Right kidney (tissue), 1 donor: ENCODE data around the gene PRKAG1.
A peak's percentile ranks its signal among the peaks of the same experiment; 100 is the strongest.

Source experiments
- DNase-seq: peaks from one replicate; pipeline ENCODE4 v3.0.0-alpha.2; 2016

PRKAG1 gene

GRCh38 chr12:49010092-49010668 is 8.4 kb downstream of the PRKAG1 start:
- DNase-seq = no peak

GRCh38 chr12:49008943-49009342 is 9.6 kb downstream of the PRKAG1 start:
- no peak for DNase-seq

GRCh38 chr12:49000346-49000745 is 18.2 kb downstream of the PRKAG1 start:
- DNase-seq = no peak

- DNase-seq = peak; percentile 60
Measured at GRCh38 chr12:48999371-49000131, 19.0 kb downstream of the PRKAG1 start, which contains the start of gene DDN. TSS of gene DDN (minus strand) at chr12:48999375. CDS start at chr12:48999287, 88 bp downstream.

- peak; percentile 68 for DNase-seq
Measured at GRCh38 chr12:48998497-48999353, 19.9 kb downstream of the PRKAG1 start.

- peak; percentile 70 for DNase-seq
Measured at GRCh38 chr12:48997719-48998496, 20.7 kb downstream of the PRKAG1 start.

GRCh38 chr12:48996794-48997718 is 21.5 kb downstream of the PRKAG1 start:
- peak; percentile 82 for DNase-seq

- DNase-seq = peak; percentile 75
Measured at GRCh38 chr12:48995086-48995879, 23.3 kb downstream of the PRKAG1 start.

- DNase-seq = no peak
Measured at GRCh38 chr12:48994224-48995085, 24.1 kb downstream of the PRKAG1 start.

GRCh38 chr12:48993787-48994186 is 24.8 kb downstream of the PRKAG1 start:
- no peak for DNase-seq

- DNase-seq = no peak
Measured at GRCh38 chr12:48991247-48992050, 27.1 kb downstream of the PRKAG1 start.

GRCh38 chr12:48990552-48990951 is 28.0 kb downstream of the PRKAG1 start:
- no peak for DNase-seq

GRCh38 chr12:48988030-48988649 is 30.4 kb downstream of the PRKAG1 start:
- peak; percentile 47 for DNase-seq

GRCh38 chr12:48986720-48987291 is 31.8 kb downstream of the PRKAG1 start:
- DNase-seq = no peak

GRCh38 chr12:48985901-48986300 is 32.7 kb downstream of the PRKAG1 start:
- DNase-seq = no peak

- DNase-seq = no peak
Measured at GRCh38 chr12:48985475-48985897, 33.1 kb downstream of the PRKAG1 start.

- no peak for DNase-seq
Measured at GRCh38 chr12:48982397-48983080, 36.0 kb downstream of the PRKAG1 start.
